ENCODE measurements around the gene PLGRKT.

- no peak for TF ChIP-seq CTCF (IDR thresholded peaks at IDR 0.05)
- TF ChIP-seq POLR2A (IDR thresholded peaks at IDR 0.05) = no peak
Observed at GRCh38 chr9:5364294-5365024, 73.3 kb downstream of the PLGRKT start.
